Activated B cell treated with CpG ODN at 0.5 μM for 24 hours (primary cell): ENCODE measurements around the gene MLLT3. TPM values are rescaled to one million over a fixed set of nuclear protein-coding genes. Genes with fewer than 3 reads are reported as not detected.

Source experiments
- ATAC-seq: fragments of 200-7000 bp; cut with Tn5 transposase; one replicate; pipeline ENCODE4 v1.10.0; 2021; ENCODE audit warnings: low read depth, mild to moderate bottlenecking, moderate library complexity
- CTCF ChIA-PET: fragments of 350-600 bp; sonication (Branson Sonifier 250); formaldehyde crosslinking; loops from one replicate; lab custom pipeline; 2021; ENCODE audit warnings: antibody characterized with exemption; lab: Charles Lee
- POLR2A ChIA-PET: fragments of 350-600 bp; sonication (Branson Sonifier 250); formaldehyde crosslinking; loops from one replicate; lab custom pipeline; 2021; ENCODE audit warnings: antibody characterized with exemption; lab: Charles Lee
- DNase-seq: peaks from one replicate; pipeline ENCODE4 v3.0.0; 2022
- H3K27ac Mint-ChIP-seq: one replicate; pipeline ENCODE4 v1.8.0; 2020; ENCODE audit warnings: mixed read lengths
- H3K27me3 Mint-ChIP-seq: one replicate; pipeline ENCODE4 v1.8.0; 2021; ENCODE audit warnings: mixed read lengths
- H3K36me3 Mint-ChIP-seq: one replicate; pipeline ENCODE4 v1.8.0; 2021; ENCODE audit warnings: low read depth, mixed read lengths
- H3K4me1 Mint-ChIP-seq: one replicate; pipeline ENCODE4 v1.8.0; 2021; ENCODE audit warnings: mixed read lengths
- H3K4me3 Mint-ChIP-seq: one replicate; pipeline ENCODE4 v1.8.0; 2020; ENCODE audit warnings: mild to moderate bottlenecking, mixed read lengths
- H3K9me3 Mint-ChIP-seq: one replicate; pipeline ENCODE4 v1.8.0; 2020; ENCODE audit warnings: mixed read lengths
- CTCF ChIP-seq: fragments of 200-600 bp; IDR thresholded peaks from one replicate; pipeline ENCODE4 v1.8.0; 2022; ENCODE audit warnings: antibody characterized with exemption, mild to moderate bottlenecking
- intact Hi-C: fragments of 100-400 bp; cut with micrococcal nuclease; formaldehyde crosslinking; loops from one replicate; pipeline ENCODE4 v1.15.1; 2024
- total RNA-seq: library from RNA; stranded (reverse); gene quantifications from 2 replicates; pipeline ENCODE4 v1.2.3, GENCODE V29; 2022

MLLT3 gene
- total RNA-seq, 1 donor from 2014 or later, result 1.5 TPM

GRCh38 chr9:20409321-20410092 is 212.8 kb downstream of the MLLT3 start:
- no peaks in the 10 kb centered on the region for H3K4me1 Mint-ChIP-seq
- intact Hi-C loops, result loop anchor here (10.0 kb wide), 1 partner anchor 485 kb away; no protein-coding TSS in a partner anchor
- H3K27ac Mint-ChIP-seq, result no peak overlapping the region
- TF ChIP-seq CTCF, result no peak
- no peak overlapping the region for H3K4me3 Mint-ChIP-seq
- CTCF ChIA-PET, result no interaction called here
- H3K9me3 Mint-ChIP-seq, result no peaks in the 10 kb centered on the region
- DNase-seq, result no peak
- ATAC-seq, result no peak
- POLR2A ChIA-PET, result no interaction called here
- peaks cover 2% of the 10 kb centered on the region for H3K27me3 Mint-ChIP-seq
- H3K36me3 Mint-ChIP-seq, result peaks cover 3% of the 10 kb centered on the region

- no peaks in the 10 kb centered on the region for H3K4me1 Mint-ChIP-seq
- DNase-seq (no peak), ATAC-seq (no peak)
- intact Hi-C loops, result loop anchor here (10.0 kb wide), 1 partner anchor 484 kb away; no protein-coding TSS in a partner anchor
- H3K9me3 Mint-ChIP-seq, result no peaks in the 10 kb centered on the region
- peaks cover 2% of the 10 kb centered on the region for H3K27me3 Mint-ChIP-seq
- ChIA-PET POLR2A (no interaction called here), CTCF (no interaction called here)
- peaks cover 2% of the 10 kb centered on the region for H3K36me3 Mint-ChIP-seq
- no peak for TF ChIP-seq CTCF
- no peak overlapping the region for H3K27ac Mint-ChIP-seq
- no peak overlapping the region for H3K4me3 Mint-ChIP-seq
Observed at GRCh38 chr9:20408513-20408912, 213.8 kb downstream of the MLLT3 start.

GRCh38 chr9:20407013-20407412 is 215.3 kb downstream of the MLLT3 start:
- ChIA-PET POLR2A (no interaction called here), CTCF (no interaction called here)
- ATAC-seq (no peak), DNase-seq (no peak)
- peaks cover 2% of the 10 kb centered on the region for H3K27me3 Mint-ChIP-seq
- H3K36me3 Mint-ChIP-seq, result no peaks in the 10 kb centered on the region
- H3K27ac Mint-ChIP-seq, result no peak overlapping the region
- H3K4me1 Mint-ChIP-seq, result no peaks in the 10 kb centered on the region
- intact Hi-C loops, result loop anchor here (10.0 kb wide), 1 partner anchor 482 kb away; no protein-coding TSS in a partner anchor
- TF ChIP-seq CTCF, result no peak
- no peak overlapping the region for H3K4me3 Mint-ChIP-seq
- H3K9me3 Mint-ChIP-seq, result no peaks in the 10 kb centered on the region

GRCh38 chr9:20406344-20406743 is 216.0 kb downstream of the MLLT3 start:
- H3K36me3 Mint-ChIP-seq, result no peaks in the 10 kb centered on the region
- intact Hi-C loops, result loop anchor here (10.0 kb wide), 1 partner anchor 482 kb away; no protein-coding TSS in a partner anchor
- POLR2A ChIA-PET, result no interaction called here
- no peaks in the 10 kb centered on the region for H3K4me1 Mint-ChIP-seq
- ATAC-seq, result no peak
- CTCF ChIA-PET, result no interaction called here
- H3K27ac Mint-ChIP-seq, result no peak overlapping the region
- peaks cover 2% of the 10 kb centered on the region for H3K27me3 Mint-ChIP-seq
- no peaks in the 10 kb centered on the region for H3K9me3 Mint-ChIP-seq
- H3K4me3 Mint-ChIP-seq, result no peak overlapping the region
- DNase-seq, result no peak
- no peak for TF ChIP-seq CTCF

- intact Hi-C loops, result loop anchor here (10.0 kb wide), 1 partner anchor 481 kb away; no protein-coding TSS in a partner anchor
- CTCF ChIA-PET, result no interaction called here
- no peaks in the 10 kb centered on the region for H3K9me3 Mint-ChIP-seq
- POLR2A ChIA-PET, result no interaction called here
- H3K27me3 Mint-ChIP-seq, result peaks cover 2% of the 10 kb centered on the region
- ATAC-seq (no peak), DNase-seq (no peak)
- H3K4me3 Mint-ChIP-seq, result no peak overlapping the region
- H3K4me1 Mint-ChIP-seq, result no peaks in the 10 kb centered on the region
- H3K27ac Mint-ChIP-seq, result no peak overlapping the region
- no peak for TF ChIP-seq CTCF
- no peaks in the 10 kb centered on the region for H3K36me3 Mint-ChIP-seq
Observed at GRCh38 chr9:20405616-20406015, 216.7 kb downstream of the MLLT3 start.
